Panc1 (cell line): Measurements from ENCODE around the gene DACT1. TPM values are rescaled to one million over a fixed set of nuclear protein-coding genes. Genes with fewer than 3 reads are reported as not detected.

ENCODE experiments used
- ATAC-seq: fragments of 200-7000 bp; cut with Tn5 transposase; 2 replicates; pipeline ENCODE4 v1.9.1; 2020; ENCODE audit warnings: mild to moderate bottlenecking, moderate library complexity
- BruUV-seq: library from RNA; stranded (reverse); fragments of 400-500 nt; replicated peaks from 2 replicates; lab custom pipeline; 2021; lab: Mats Ljungman, UMichigan
- CTCF ChIA-PET: fragments of 300-600 bp; sonication (Branson Sonifier 250); formaldehyde crosslinking; loops from one replicate; lab custom pipeline; 2022; ENCODE audit warnings: antibody characterized with exemption; lab: Charles Lee
- POLR2A ChIA-PET: fragments of 300-600 bp; sonication (Branson Sonifier 250); formaldehyde crosslinking; loops from one replicate; lab custom pipeline; 2022; ENCODE audit warnings: antibody characterized with exemption; lab: Charles Lee
- DNase-seq: peaks from one replicate; pipeline ENCODE4 v3.0.0-alpha.2; 2010; ENCODE audit warnings: low read depth, low spot score
- H3K27ac ChIP-seq: 2 replicates; pipeline ENCODE4 v1.5.1; 2011; ENCODE audit warnings: mild to moderate bottlenecking, low read length, inconsistent platforms
- H3K27me3 ChIP-seq: fragments of 200-500 bp; sonication (Bioruptor generic); 2 replicates; pipeline ENCODE4 v1.6.0; 2014; ENCODE audit warnings: low read length, inconsistent platforms; ENCODE audit not compliant: control insufficient read depth, insufficient read depth
- H3K36me3 ChIP-seq: fragments of 200-500 bp; sonication (Bioruptor generic); 2 replicates; pipeline ENCODE4 v1.5.1; 2014; ENCODE audit warnings: inconsistent platforms, mild to moderate bottlenecking, low read length, moderate library complexity; ENCODE audit not compliant: control insufficient read depth, insufficient read depth
- H3K4me1 ChIP-seq: 2 replicates; pipeline ENCODE4 v1.5.1; 2011; ENCODE audit warnings: inconsistent platforms, mild to moderate bottlenecking, low read length, moderate library complexity; ENCODE audit not compliant: control insufficient read depth, insufficient read depth
- H3K4me3 ChIP-seq, 2 experiments: 2 replicates each; pipeline ENCODE4 v1.5.1; 2011 to 2012; ENCODE audit warnings: low read depth in 2 of 2, low read length in 2 of 2, mild to moderate bottlenecking in 2 of 2, inconsistent platforms in 1 of 2, moderate library complexity in 1 of 2
- H3K9me3 ChIP-seq: fragments of 200-500 bp; sonication (Bioruptor generic); 2 replicates; pipeline ENCODE4 v1.5.1; 2014; ENCODE audit warnings: low read depth, mild to moderate bottlenecking, inconsistent platforms, low read length, moderate library complexity; ENCODE audit not compliant: control insufficient read depth, insufficient read depth
- CTCF ChIP-seq: fragments of 450-650 bp; IDR thresholded peaks from 2 replicates; pipeline ENCODE4 v1.5.1; 2017; ENCODE audit warnings: mild to moderate bottlenecking
- POLR2AphosphoS5 ChIP-seq: IDR thresholded peaks from 2 replicates; pipeline ENCODE4 v1.6.1; 2012; ENCODE audit warnings: mild to moderate bottlenecking, low read depth, low read length, moderate library complexity
- REST ChIP-seq, 2 experiments: IDR thresholded peaks; 2 replicates each; pipeline ENCODE4 v1.6.1; 2011 to 2012; ENCODE audit warnings: low read depth in 2 of 2, control low read depth in 1 of 2, low read length in 1 of 2, mild to moderate bottlenecking in 1 of 2, moderate library complexity in 1 of 2; ENCODE audit not compliant: insufficient read depth in 1 of 2
- SIN3A ChIP-seq: IDR thresholded peaks from 2 replicates; pipeline ENCODE4 v1.6.1; 2012; ENCODE audit warnings: low read depth, mild to moderate bottlenecking, low read length, moderate library complexity, borderline replicate concordance; ENCODE audit not compliant: insufficient read depth
- TCF7L2 ChIP-seq: IDR thresholded peaks from 2 replicates; pipeline ENCODE4 v1.6.1; 2011; ENCODE audit warnings: mild to moderate bottlenecking, low read depth, low read length, inconsistent platforms
- in situ Hi-C: cut with HindIII; loops from 2 replicates; pipeline ENCODE4 v1.10.0; 2016; ENCODE audit warnings: low sequenced_read_pairs, low pct_unique_long_range_greater_than_20kb
- intact Hi-C: fragments of 100-400 bp; cut with micrococcal nuclease; formaldehyde crosslinking; loops from one replicate; pipeline ENCODE4 v1.10.0; 2022; ENCODE audit not compliant: unreplicated experiment
- total RNA-seq: library from RNA; stranded (reverse); gene quantifications from one replicate; pipeline ENCODE4 v1.2.1, GENCODE V29; 2021; ENCODE audit not compliant: unreplicated experiment

The DACT1 gene
- total RNA-seq, 1 experiment from 2014 or later, result 0.15 TPM

DNA sequence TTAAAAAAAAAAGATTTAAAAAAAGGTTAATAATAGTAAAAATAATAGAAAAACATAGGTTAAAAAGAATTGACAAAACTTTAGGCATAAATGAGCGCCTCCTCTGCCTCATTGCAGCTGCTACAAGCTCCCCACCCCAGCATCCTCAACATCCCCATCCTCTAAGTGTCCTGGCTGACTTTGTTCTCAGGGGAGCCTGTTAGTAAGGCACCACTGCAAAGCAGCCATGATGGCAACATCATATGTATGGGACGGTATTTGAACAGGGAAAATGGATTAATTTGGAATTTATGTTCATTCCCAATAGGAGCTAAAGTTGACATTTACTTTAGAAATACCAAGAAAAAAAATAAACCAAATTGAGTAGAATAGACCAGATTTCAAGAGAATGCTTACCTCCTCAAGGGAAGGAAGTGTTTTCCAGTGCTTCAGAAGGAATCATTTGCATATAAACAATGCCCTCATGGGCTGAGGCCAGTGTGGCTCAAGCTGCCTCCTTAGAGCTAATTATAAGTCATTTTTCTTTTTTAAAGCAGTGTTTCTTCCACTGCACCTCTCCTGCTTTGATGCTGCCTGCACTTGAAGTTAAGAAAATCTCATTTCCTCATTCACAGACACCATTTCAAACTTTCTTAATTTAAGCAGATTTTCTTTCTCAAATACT, 59.6 kb downstream of the DACT1 start:
- no peaks in the 10 kb centered on the region for H3K9me3 ChIP-seq
- no peaks in the 10 kb centered on the region for H3K36me3 ChIP-seq
- intact Hi-C loops, result no loop called here
- H3K27ac ChIP-seq, result no peak overlapping the region
- in situ Hi-C loops, result no loop called here
- no peak for DNase-seq
- BruUV-seq, result no TSS peak
- no peaks in the 10 kb centered on the region for H3K4me1 ChIP-seq
- ATAC-seq, result no peak
- H3K4me3 ChIP-seq, result no peak overlapping the region
- ChIA-PET CTCF (no interaction called here), POLR2A (no interaction called here)
- H3K27me3 ChIP-seq, result no peaks in the 10 kb centered on the region
- TF ChIP-seq REST (IDR thresholded peaks at IDR 0.05; ENCODE audit: insufficient read depth in 1 of 2, low read depth in 2 of 2, low read length in 1 of 2), result no peak
- no peak for TF ChIP-seq SIN3A
- TF ChIP-seq TCF7L2, result no peak
- no peak for TF ChIP-seq CTCF
- no peak for TF ChIP-seq POLR2AphosphoS5

Other genes starting within 250 kb of the DACT1 start
- not detected for gene TOMM20L, start 242.0 kb upstream of the DACT1 start, total RNA-seq
- 34.4 TPM for gene TIMM9, start 210.4 kb upstream of the DACT1 start, total RNA-seq
- gene KIAA0586, start 210.2 kb upstream of the DACT1 start, total RNA-seq, result 14.7 TPM